ENCODE results near the gene CELA3A. TPM values are rescaled to one million over a fixed set of nuclear protein-coding genes. Genes with fewer than 3 reads are reported as not detected.

Gene CELA3A
- total and polyA plus RNA-seq, 2 of the 13 experiments (the other 11 are each of a cell fraction or from before 2014, with no cell fraction given), result 0.09 TPM; not detected in 1

DNA sequence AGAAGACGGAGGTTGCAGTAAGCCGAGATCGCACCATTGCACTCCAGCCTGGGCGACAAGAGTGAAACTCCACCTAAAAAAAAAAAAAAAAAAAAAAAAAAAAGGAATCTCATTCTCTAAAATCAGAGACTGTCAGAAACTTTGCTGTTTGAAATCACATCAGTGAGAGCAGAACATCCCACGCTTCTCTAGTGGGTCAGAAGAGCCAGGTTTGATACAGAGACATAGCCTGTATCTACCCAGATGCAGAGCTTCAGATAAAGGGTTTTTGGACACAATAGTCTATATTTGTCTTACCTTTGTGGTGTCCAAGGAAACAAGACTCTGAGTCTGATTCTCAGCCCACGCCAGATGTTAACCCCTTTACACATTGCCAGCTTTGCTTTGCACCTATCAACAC, 19.6 kb downstream of the CELA3A start (continued):
- TF ChIP-seq RBM22 (optimal IDR thresholded peaks at IDR 0.05; ENCODE audit: low read length), result no peak
- no peak for TF ChIP-seq TEAD3 (CRISPR knock-in tag; optimal IDR thresholded peaks at IDR 0.05; ENCODE audit: borderline replicate concordance)
- no peak for TF ChIP-seq MEIS2 (CRISPR knock-in tag; IDR thresholded peaks at IDR 0.05)
- no peak for TF ChIP-seq ZMYM2 (CRISPR knock-in tag; IDR thresholded peaks at IDR 0.05)
- TF ChIP-seq RARA (CRISPR knock-in tag; IDR thresholded peaks at IDR 0.05), result no peak

- intact Hi-C loops (cut with micrococcal nuclease; ENCODE audit: unreplicated experiment) (no loop called here), in situ Hi-C loops (cut with HindIII; ENCODE audit: extremely low pct_ligation_motif_present, low pct_unique_long_range_greater_than_20kb) (no loop called here)
- H3K9ac ChIP-seq (ENCODE audit: insufficient read depth, low read depth, low read length), result peak overlapping the region; percentile 96
- H3K4me2 ChIP-seq (ENCODE audit: low read depth, low read length), result peak overlapping the region; percentile 96
- peak; percentile 15 for FAIRE-seq
- H3K79me2 ChIP-seq (ENCODE audit: insufficient read depth, low read length), result peaks cover 5% of the 10 kb centered on the region
- H3K4me3 ChIP-seq (replicated peaks in 1 of 3; ENCODE audit: insufficient read depth in 1 of 3, low read depth in 2 of 3, low read length in 3 of 3), result peak overlapping the region; percentile 72 to 90 (median 87)
- peak overlapping the region; percentile 94 for H3K27ac ChIP-seq (ENCODE audit: extremely low read length, insufficient read depth, low read length)
- POLR2A ChIA-PET, result interaction anchor here (0.8 to 3.1 kb wide), 8 partner anchors 11 to 242 kb away, joined by 3 to 42 read pairs (median 6); partner anchors contain the start of genes CDC42 and USP48
- H4K20me1 ChIP-seq (ENCODE audit: insufficient read depth, low read length), result no peaks in the 10 kb centered on the region
- BruUV-seq (replicated peaks), result TSS peak; percentile 83
- 2% methylated on average over 19 of the region's 33 CpGs for WGBS (ENCODE audit: low lambda C conversion rate)
- peak; percentile 72 for DNase-seq (ENCODE audit: low spot score)
- H3K36me3 ChIP-seq (replicated peaks in 1 of 2; ENCODE audit: control insufficient read depth in 1 of 2, insufficient read depth in 2 of 2, low read length in 2 of 2), result no peaks in the 10 kb centered on the region
- ATAC-seq, result peak; percentile 69
- CTCF ChIA-PET (ENCODE audit: low intra/inter-chr PET ratio, low total read pairs), result no interaction called here
- no peaks in the 10 kb centered on the region; a peak in 1 of 5 replicates for H3K27me3 ChIP-seq (ENCODE audit: control insufficient read depth in 1 of 2, insufficient read depth in 2 of 2, low read length in 2 of 2)
- H2AFZ ChIP-seq (ENCODE audit: low read length), result peak overlapping the region; percentile 89
- H3K9me3 ChIP-seq (ENCODE audit: low read length), result no peaks in the 10 kb centered on the region
- peaks cover 34% of the 10 kb centered on the region for H3K4me1 ChIP-seq (ENCODE audit: insufficient read depth, low read length)
- TF ChIP-seq BRD4 (CRISPR knock-in tag; IDR thresholded peaks at IDR 0.05), result 0 out of 2 replicates have a peak, but pooled peaks have one; percentile 7
- TF ChIP-seq ZBTB20 (CRISPR knock-in tag; IDR thresholded peaks at IDR 0.05; ENCODE audit: borderline replicate concordance, low read depth), result no peak; the same call in 1 of the 2 replicates
- 0 out of 2 replicates have a peak, but pooled peaks have one; percentile 8 for TF ChIP-seq ZNF460 (CRISPR knock-in tag; IDR thresholded peaks at IDR 0.05; ENCODE audit: borderline replicate concordance)
- TF ChIP-seq ZNF589 (CRISPR knock-in tag; conservative IDR thresholded peaks at IDR 0.05), result no peak
- 0 out of 2 replicates have a peak, but pooled peaks have one; percentile 46 for TF ChIP-seq KLF11 (CRISPR knock-in tag; IDR thresholded peaks at IDR 0.05)
- TF ChIP-seq, protein P1, sequence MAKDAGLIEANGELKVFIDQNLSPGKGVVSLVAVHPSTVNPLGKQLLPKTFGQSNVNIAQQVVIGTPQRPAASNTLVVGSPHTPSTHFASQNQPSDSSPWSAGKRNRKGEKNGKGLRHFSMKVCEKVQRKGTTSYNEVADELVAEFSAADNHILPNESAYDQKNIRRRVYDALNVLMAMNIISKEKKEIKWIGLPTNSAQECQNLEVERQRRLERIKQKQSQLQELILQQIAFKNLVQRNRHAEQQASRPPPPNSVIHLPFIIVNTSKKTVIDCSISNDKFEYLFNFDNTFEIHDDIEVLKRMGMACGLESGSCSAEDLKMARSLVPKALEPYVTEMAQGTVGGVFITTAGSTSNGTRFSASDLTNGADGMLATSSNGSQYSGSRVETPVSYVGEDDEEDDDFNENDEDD (CRISPR knock-in tag; IDR thresholded peaks at IDR 0.05; ENCODE audit: borderline replicate concordance), result no peak
- peak; percentile 2; the same call in 1 of the 2 replicates for TF ChIP-seq ZSCAN29 (CRISPR knock-in tag; conservative IDR thresholded peaks at IDR 0.05)
- TF ChIP-seq ZNF672 (CRISPR knock-in tag; IDR thresholded peaks at IDR 0.05), result no peak
- no peak; the same call in 1 of the 2 replicates for TF ChIP-seq TARDBP (CRISPR knock-in tag; IDR thresholded peaks at IDR 0.05)
- TF ChIP-seq HDAC6 (IDR thresholded peaks at IDR 0.05; ENCODE audit: low read depth, low read length), result no peak
- no peak for TF ChIP-seq TFE3 (CRISPR knock-in tag; IDR thresholded peaks at IDR 0.05)
- TF ChIP-seq SETDB1 (CRISPR knock-in tag; IDR thresholded peaks at IDR 0.05; ENCODE audit: borderline replicate concordance), result no peak
Measured at GRCh38 chr1:22024485-22025367, 23.3 kb downstream of the CELA3A start.
